Peyer's patch (tissue), 4 donors: ENCODE results near the gene MEI4. TPM values are rescaled to one million over a fixed set of nuclear protein-coding genes. Genes with fewer than 3 reads are reported as not detected.

ENCODE experiments used
- DNase-seq, 3 donors: peaks; one replicate each; pipeline ENCODE4 v3.0.0-alpha.2; 2017 to 2019
- H3K27ac ChIP-seq, 4 donors: fragments of 200-600 bp; sonication (generic); one replicate each; pipeline ENCODE4 v1.5.1; 2016 to 2019
- H3K27me3 ChIP-seq, 2 donors: fragments of 200-600 bp; sonication (generic); one replicate each; pipeline ENCODE4 v1.5.1; 2019
- H3K36me3 ChIP-seq, 3 donors: fragments of 200-600 bp; sonication (generic); one replicate each; pipeline ENCODE4 v1.5.1; 2016 to 2019
- H3K4me1 ChIP-seq, 4 donors: fragments of 200-600 bp; sonication (generic); one replicate each; pipeline ENCODE4 v1.5.1; 2016 to 2019
- H3K4me3 ChIP-seq, 4 donors: fragments of 200-600 bp; sonication (generic); 1 replicate in 3 of 4; 2 replicates in 1 of 4; pipeline ENCODE4 v1.5.1; 2016 to 2019; ENCODE audit warnings: mild to moderate bottlenecking in 1 of 4
- H3K9me3 ChIP-seq, 4 donors: fragments of 200-600 bp; sonication (generic); one replicate each; pipeline ENCODE4 v1.5.1; 2016 to 2019; ENCODE audit warnings: mild to moderate bottlenecking in 1 of 4
- POLR2A ChIP-seq, 2 donors: fragments of 450-650 bp; IDR thresholded peaks; one replicate each; pipeline ENCODE4 v1.5.1; 2017; ENCODE audit warnings: antibody characterized with exemption in 2 of 2, mild to moderate bottlenecking in 2 of 2, moderate library complexity in 2 of 2
- total RNA-seq, 4 donors: library from RNA; depleted of rRNA; stranded (reverse); fragments of >200 nt; gene quantifications; one replicate each; pipeline ENCODE4 v1.1.0, GENCODE V29; 2016
- TF ChIP-seq, protein P1 (sequence below), 6 experiments: fragments of 450-650 bp in 4 of 6; fragments of 200-600 bp in 2 of 6; sonication (generic) in 1 of 6; IDR thresholded peaks; one replicate each; pipeline ENCODE4 v1.5.1; 2017 to 2019; ENCODE audit warnings: antibody characterized with exemption in 6 of 6, mild to moderate bottlenecking in 3 of 6, moderate library complexity in 1 of 6

Gene MEI4
- total RNA-seq, 4 donors from 2014 or later = not detected

DNA sequence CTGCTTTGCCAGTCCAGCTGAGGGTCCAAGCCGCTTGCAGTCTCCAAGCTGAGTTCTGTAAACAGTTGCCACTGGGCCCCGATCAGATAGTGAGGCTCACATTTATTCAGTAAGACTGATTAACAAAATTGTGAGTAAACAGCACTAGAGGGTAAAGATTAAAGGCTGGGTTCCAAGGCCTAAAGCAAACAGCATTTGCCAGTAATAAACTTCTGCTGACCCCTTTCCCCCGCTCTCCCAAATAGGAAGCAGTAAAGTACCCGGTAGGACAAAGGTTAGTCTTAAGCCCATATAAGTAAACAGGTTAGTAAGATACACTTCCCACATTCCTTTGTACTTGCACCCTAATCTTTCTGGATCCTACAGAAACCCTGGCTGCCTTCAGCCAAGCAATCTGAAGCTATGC lies 181.8 kb downstream of the MEI4 start:
- Histone ChIP-seq H3K27me3 (no peaks in the 10 kb centered on the region), H3K9me3 (no peaks in the 10 kb centered on the region), H3K36me3 (no peaks in the 10 kb centered on the region), H3K27ac (no peak overlapping the region), H3K4me3 (no peak overlapping the region), H3K4me1 (peaks cover 0 to 8% (median 1%) of the 10 kb centered on the region in 4 donors)
- TF ChIP-seq POLR2A (IDR thresholded peaks at IDR 0.05) = no peak
- TF ChIP-seq, protein P1, sequence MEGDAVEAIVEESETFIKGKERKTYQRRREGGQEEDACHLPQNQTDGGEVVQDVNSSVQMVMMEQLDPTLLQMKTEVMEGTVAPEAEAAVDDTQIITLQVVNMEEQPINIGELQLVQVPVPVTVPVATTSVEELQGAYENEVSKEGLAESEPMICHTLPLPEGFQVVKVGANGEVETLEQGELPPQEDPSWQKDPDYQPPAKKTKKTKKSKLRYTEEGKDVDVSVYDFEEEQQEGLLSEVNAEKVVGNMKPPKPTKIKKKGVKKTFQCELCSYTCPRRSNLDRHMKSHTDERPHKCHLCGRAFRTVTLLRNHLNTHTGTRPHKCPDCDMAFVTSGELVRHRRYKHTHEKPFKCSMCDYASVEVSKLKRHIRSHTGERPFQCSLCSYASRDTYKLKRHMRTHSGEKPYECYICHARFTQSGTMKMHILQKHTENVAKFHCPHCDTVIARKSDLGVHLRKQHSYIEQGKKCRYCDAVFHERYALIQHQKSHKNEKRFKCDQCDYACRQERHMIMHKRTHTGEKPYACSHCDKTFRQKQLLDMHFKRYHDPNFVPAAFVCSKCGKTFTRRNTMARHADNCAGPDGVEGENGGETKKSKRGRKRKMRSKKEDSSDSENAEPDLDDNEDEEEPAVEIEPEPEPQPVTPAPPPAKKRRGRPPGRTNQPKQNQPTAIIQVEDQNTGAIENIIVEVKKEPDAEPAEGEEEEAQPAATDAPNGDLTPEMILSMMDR (IDR thresholded peaks at IDR 0.05) = no peak
- DNase-seq = no peak

DNA sequence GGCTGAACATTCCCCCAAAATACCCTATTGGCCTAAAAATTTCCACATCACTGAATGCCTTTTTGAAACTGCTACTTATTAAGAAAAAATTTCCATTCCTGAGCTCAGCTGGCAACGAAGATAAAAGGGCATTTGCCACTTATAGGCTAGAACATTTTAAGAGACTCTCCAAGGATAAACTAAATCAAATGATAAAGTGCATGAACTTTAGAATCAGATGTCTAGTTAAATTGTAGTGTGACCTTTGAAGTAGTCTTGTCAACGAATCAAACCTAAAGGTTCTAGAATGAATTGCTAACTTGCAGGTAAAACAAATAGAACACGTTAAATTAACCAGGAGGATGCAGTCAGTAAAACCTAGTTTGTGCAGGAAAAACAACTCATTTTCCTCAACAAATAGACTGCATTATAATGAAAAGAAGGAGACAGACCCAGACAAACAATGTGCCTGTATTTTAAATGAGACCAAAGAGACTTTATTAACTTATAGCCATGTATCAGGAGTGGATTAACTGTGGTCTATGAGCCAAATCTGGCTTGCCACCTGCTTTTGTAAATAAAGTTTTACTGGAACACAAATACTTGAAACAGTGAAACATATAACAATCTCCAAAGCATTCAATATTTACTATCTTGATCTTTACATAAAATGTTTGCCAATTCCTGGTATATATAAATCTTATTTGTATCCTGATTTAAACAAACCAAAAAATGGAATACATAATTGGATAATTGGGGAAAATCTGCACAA lies 184.4 kb downstream of the MEI4 start:
- no peak for DNase-seq
- Histone ChIP-seq H3K36me3 (no peaks in the 10 kb centered on the region), H3K9me3 (no peaks in the 10 kb centered on the region), H3K27ac (no peak overlapping the region), H3K4me1 (peaks cover 0 to 8% (median 1%) of the 10 kb centered on the region in 4 donors), H3K4me3 (no peak overlapping the region), H3K27me3 (no peaks in the 10 kb centered on the region)
- TF ChIP-seq POLR2A (IDR thresholded peaks at IDR 0.05) = no peak
- TF ChIP-seq, protein P1 (IDR thresholded peaks at IDR 0.05) = no peak

DNA sequence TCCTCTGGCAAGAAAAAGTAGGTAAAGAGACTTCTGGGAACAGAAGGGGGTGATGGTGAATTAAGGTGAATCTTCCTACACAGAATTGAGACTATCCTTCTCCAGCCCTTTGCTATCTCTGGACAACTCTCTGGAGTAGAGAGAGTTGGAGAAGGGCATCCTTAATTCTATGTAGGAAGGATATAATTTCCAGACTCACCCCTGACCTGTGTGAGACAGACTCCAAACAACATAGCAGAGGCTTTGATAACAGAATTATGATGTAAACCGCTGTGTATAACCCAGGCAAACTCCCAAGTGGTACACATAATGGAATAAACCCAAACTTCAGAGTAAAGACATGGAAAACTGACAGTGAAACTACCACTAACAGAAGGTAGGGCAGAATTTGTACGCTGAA lies 186.5 kb downstream of the MEI4 start:
- TF ChIP-seq, protein P1 (IDR thresholded peaks at IDR 0.05) = no peak
- no peak for TF ChIP-seq POLR2A (IDR thresholded peaks at IDR 0.05)
- no peak overlapping the region for H3K4me3 ChIP-seq
- no peaks in the 10 kb centered on the region for H3K9me3 ChIP-seq
- H3K36me3 ChIP-seq = no peaks in the 10 kb centered on the region
- H3K27me3 ChIP-seq = no peaks in the 10 kb centered on the region
- no peak for DNase-seq
- H3K27ac ChIP-seq = no peak overlapping the region
- peaks cover 0 to 8% (median 1%) of the 10 kb centered on the region in 4 donors for H3K4me1 ChIP-seq

DNA sequence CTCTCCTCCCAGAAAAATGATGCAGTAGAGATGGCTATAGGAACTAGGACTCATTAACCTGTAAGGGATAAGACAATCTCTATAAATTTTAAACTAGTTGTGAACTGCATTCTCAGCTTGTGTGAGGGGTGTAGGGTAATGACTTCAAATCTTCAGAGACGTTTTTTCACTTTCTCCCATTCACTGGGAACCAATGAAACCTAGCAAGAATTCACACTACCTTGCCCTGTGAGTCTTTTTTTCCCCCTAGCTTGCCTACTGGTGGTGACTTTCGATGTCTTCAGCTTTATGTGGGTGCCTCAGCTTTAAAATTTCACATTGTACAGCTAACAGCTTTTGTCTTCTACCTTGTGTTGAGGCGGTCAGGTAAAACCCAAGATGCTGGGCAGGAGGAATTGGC lies 192.0 kb downstream of the MEI4 start:
- H3K4me3 ChIP-seq = no peak overlapping the region
- no peak for TF ChIP-seq POLR2A (IDR thresholded peaks at IDR 0.05)
- TF ChIP-seq, protein P1 (IDR thresholded peaks at IDR 0.05) = no peak
- H3K27ac ChIP-seq = no peak overlapping the region
- no peaks in the 10 kb centered on the region for H3K27me3 ChIP-seq
- H3K4me1 ChIP-seq = no peaks in the 10 kb centered on the region
- no peaks in the 10 kb centered on the region for H3K9me3 ChIP-seq
- DNase-seq = no peak
- no peaks in the 10 kb centered on the region for H3K36me3 ChIP-seq

DNA sequence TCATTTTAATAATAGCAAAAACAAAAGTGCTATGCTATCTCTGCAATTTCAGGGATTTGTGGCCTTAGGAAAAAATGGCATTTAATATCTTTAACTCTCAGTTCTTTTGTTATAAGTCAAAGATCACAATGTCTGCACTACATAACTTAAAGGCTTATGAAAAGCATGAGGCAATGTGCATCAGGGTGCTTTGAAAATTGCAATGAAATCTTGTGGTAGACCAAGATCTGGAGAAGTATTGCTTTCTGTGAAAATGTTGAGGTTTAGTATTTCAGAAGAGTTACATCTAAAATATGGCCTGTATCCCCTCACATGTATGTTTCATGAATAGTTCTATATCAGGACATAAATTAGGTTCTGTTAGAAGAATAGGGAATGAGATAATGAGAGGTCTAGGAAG lies 200.6 kb downstream of the MEI4 start:
- Histone ChIP-seq H3K36me3 (no peaks in the 10 kb centered on the region), H3K27ac (no peak overlapping the region), H3K27me3 (no peaks in the 10 kb centered on the region), H3K4me1 (no peaks in the 10 kb centered on the region), H3K4me3 (no peak overlapping the region), H3K9me3 (peaks cover 0 to 2% (median 0%) of the 10 kb centered on the region in 4 donors)
- no peak for DNase-seq
- TF ChIP-seq, protein P1 (IDR thresholded peaks at IDR 0.05) = no peak
- no peak for TF ChIP-seq POLR2A (IDR thresholded peaks at IDR 0.05)
